Raji (cell line): ENCODE measurements around the gene TMEM253.

Experiments
- POLR2A ChIP-seq: IDR thresholded peaks from 2 replicates; pipeline ENCODE4 v1.6.1; 2011; ENCODE audit warnings: low read depth, low read length, control low read depth; ENCODE audit not compliant: insufficient read depth

TMEM253 gene

DNA sequence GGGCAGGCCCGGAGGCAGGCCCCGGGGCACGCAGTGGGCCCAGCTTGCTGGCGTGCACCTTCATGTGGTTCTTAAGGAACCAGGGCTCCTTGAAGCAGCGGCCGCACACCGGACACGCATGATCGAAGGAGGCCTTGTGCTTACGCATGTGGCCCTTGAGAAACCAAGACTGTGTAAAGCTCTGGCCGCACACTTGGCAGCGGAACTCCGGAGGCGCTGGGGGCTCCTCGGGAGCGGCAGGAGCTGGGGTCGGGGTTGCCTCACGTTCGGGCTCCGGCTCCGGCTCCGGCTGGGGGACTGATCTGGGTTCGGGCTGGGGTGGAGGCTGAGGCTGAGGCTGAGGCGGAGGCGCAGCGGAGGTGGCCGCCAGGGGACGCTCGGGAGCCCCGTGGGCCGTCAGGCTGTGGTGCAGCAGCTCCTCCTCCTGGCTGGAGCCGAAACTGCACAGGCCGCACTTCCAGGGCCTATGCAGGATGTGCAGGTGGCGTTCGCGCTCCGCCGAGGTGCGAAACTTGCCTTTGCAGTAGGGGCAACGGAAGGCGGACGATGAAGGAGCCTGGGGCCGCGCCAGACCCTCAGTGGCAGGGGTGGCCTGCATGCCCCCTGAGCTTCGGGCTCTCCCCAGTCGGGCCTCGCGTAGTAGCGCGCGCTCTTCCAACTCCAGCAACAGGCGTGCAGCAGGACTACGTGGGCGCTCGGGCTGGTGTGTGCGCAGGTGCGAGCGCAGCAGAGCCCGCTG lies 8.4 kb upstream of the TMEM253 start:
- TF ChIP-seq POLR2A = no peak

- no peak for TF ChIP-seq POLR2A
Measured at GRCh38 chr14:21093018-21093417, 7.8 kb upstream of the TMEM253 start.

GRCh38 chr14:21093769-21094681 lies 6.8 kb upstream of the TMEM253 start:
- TF ChIP-seq POLR2A = no peak

- TF ChIP-seq POLR2A = no peak
Measured at GRCh38 chr14:21095430-21096205, 5.2 kb upstream of the TMEM253 start.

GRCh38 chr14:21096438-21096837 lies 4.4 kb upstream of the TMEM253 start:
- TF ChIP-seq POLR2A = no peak

DNA sequence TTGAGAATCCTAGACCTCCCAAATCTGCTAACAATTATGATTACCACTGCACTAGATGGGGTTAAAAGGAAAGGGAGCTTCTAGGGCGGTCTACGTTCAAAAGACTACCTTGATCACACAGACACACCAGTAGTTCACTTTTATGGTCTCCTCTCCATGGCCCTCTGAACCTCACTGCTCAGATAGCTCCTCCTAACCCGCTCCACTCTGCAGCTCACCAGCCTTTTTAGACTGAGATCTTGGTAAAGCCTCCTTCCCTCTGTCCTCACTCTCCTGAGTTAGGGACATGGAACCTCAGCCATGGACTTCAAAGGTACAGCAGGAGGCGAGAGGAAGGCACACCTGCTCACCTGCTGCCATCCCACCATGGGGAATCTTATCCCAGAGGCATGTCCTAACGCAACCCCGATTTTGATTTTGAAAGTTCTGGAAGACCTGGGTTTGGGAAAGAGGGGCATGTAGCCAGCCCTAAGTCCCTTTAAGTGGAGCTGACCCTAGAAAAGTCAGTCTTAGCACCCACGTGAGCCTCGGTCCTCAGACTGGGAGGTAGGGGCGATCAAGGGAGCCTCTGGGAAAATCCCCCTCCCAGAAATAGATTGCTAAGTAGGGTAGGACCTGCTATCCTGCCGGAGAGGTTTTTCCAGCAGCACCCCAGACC lies 3.8 kb upstream of the TMEM253 start:
- no peak for TF ChIP-seq POLR2A

DNA sequence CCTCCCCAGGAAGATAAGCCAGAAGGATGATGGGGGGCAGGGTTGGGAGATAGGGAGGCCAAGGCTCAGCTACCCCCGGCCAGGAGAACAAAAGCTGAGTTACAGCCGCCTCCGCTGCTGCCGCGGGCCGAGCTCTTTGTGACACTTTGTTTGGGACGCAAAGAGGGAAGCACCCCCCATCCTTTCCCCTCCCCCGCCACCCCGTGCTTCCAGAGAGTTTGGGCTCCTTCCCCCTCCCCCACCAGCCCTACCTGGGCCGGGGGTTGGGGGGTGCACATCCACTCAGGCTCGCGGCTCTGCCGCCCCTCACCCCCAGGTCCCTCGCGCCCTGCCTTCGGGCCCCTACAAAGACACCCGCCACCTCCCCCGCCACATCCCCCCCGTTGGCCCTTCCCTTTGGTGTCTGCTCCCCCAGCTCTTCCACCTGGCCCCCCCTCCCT lies 3.2 kb upstream of the TMEM253 start:
- no peak for TF ChIP-seq POLR2A

- TF ChIP-seq POLR2A = no peak
Measured at GRCh38 chr14:21098076-21098891, 2.6 kb upstream of the TMEM253 start, which contains the start of gene ZNF219. ZNF219 (minus strand) TSS chr14:21098655; CDS start chr14:21093591, 5,064 bp downstream.

DNA sequence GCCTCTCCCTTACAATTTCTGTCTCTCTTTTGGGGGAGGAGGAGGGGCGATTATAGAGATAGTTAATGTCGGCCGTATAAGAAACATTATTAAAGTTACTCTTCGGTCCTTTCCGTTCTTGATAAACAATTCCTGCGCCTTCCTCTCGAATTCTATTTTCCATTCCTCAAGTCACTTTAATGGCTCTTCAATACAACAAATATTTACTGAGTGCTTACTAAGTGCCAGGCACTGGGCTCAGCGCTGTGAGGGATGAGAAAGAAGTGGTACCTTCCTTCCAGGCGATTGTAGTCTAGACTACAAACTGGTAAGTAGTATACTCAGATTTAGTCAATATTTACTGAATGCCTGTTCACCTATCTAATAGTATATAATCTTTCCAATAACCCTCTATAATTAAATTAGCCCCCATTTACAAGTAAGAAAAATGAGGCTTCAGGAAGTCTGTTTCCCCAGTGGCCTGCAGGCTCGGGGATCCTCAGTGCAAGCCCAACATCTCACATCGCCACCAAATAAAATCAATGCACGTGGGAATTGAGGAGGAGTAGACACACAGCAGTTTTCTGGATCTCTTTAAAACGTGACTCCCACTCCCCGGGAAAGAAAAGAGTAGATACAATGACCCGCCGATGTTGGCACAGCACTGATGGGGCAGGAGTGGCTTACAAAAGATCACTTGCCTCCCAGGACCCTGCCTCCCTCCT lies 1.8 kb upstream of the TMEM253 start:
- no peak for TF ChIP-seq POLR2A

DNA sequence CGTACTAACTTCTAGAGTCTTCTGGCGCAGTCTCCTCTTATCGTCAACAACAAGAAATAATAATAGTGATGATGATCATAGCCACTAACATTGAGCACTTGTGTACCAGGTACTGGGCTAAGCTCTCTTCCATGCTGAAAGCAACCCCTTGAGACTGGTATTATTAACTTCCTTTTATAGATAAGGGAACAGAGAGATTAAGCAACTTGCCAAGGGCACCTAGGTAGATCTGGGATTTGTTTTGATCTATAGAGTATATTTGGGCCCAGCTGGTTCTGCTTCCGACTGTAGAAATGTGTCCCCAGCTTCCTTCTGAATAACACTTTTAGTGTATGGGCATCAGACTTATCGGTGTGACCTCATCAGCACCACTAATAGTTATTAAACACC lies 1.3 kb upstream of the TMEM253 start:
- no peak for TF ChIP-seq POLR2A

GRCh38 chr14:21101802-21102413 lies 1.0 kb downstream of the TMEM253 start:
- TF ChIP-seq POLR2A = no peak

GRCh38 chr14:21102521-21103410 lies 1.9 kb downstream of the TMEM253 start:
- TF ChIP-seq POLR2A = no peak; the same call in 1 of the 2 replicates
